DND-41 (cell line): Measurements from ENCODE around the gene PSD2.

Experiments used
- ATAC-seq: fragments of 200-7000 bp; cut with Tn5 transposase; 3 replicates; pipeline ENCODE4 v1.9.1; 2021; ENCODE audit warnings: low read depth; ENCODE audit not compliant: insufficient read depth
- DNase-seq: peaks from one replicate; pipeline ENCODE4 v3.0.0-alpha.2; 2020
- H2AFZ ChIP-seq: 2 replicates; pipeline ENCODE4 v1.6.0; 2012; ENCODE audit warnings: low read depth, low read length
- H3K27ac ChIP-seq: 2 replicates; pipeline ENCODE4 v1.5.1; 2012; ENCODE audit warnings: low read length, inconsistent platforms
- H3K27me3 ChIP-seq: fragments of 200-600 bp; sonication (generic); 2 replicates; pipeline ENCODE4 v1.6.0; 2012; ENCODE audit warnings: low read length, mild to moderate bottlenecking, inconsistent platforms; ENCODE audit not compliant: insufficient read depth, poor library complexity
- H3K36me3 ChIP-seq: 2 replicates; pipeline ENCODE4 v1.5.1; 2012; ENCODE audit warnings: low read length, inconsistent platforms; ENCODE audit not compliant: insufficient read depth
- H3K4me1 ChIP-seq: 2 replicates; pipeline ENCODE4 v1.5.1; 2012; ENCODE audit warnings: mild to moderate bottlenecking, low read length; ENCODE audit not compliant: insufficient read depth
- H3K4me2 ChIP-seq: 2 replicates; pipeline ENCODE4 v1.6.0; 2012; ENCODE audit warnings: mild to moderate bottlenecking, moderate library complexity, low read length, inconsistent platforms; ENCODE audit not compliant: insufficient read depth
- H3K4me3 ChIP-seq, 2 experiments: fragments of 200-600 bp in 1 of 2; shearing (Covaris generic) in 1 of 2; 2 replicates each; pipeline ENCODE4 v1.5.1; 2012 to 2016; ENCODE audit warnings: inconsistent platforms in 2 of 2, low read length in 2 of 2, mild to moderate bottlenecking in 2 of 2, low read depth in 1 of 2, moderate library complexity in 1 of 2
- H3K79me2 ChIP-seq: 2 replicates; pipeline ENCODE4 v1.6.0; 2012; ENCODE audit warnings: low read length, inconsistent platforms; ENCODE audit not compliant: insufficient read depth
- H3K9ac ChIP-seq: 2 replicates; pipeline ENCODE4 v1.6.0; 2012; ENCODE audit warnings: low read depth, mild to moderate bottlenecking, inconsistent platforms, low read length, moderate library complexity
- H3K9me3 ChIP-seq: 2 replicates; pipeline ENCODE4 v1.5.1; 2012; ENCODE audit warnings: low read length, moderate library complexity, mild to moderate bottlenecking, inconsistent platforms; ENCODE audit not compliant: insufficient read depth, severe bottlenecking
- H4K20me1 ChIP-seq: 2 replicates; pipeline ENCODE4 v1.6.0; 2012; ENCODE audit warnings: low read length; ENCODE audit not compliant: insufficient read depth
- CTCF ChIP-seq: IDR thresholded peaks from 2 replicates; pipeline ENCODE4 v1.5.1; 2012; ENCODE audit warnings: borderline replicate concordance, low read length, moderate library complexity, mild to moderate bottlenecking; ENCODE audit not compliant: poor library complexity, severe bottlenecking; ENCODE audit errors: extremely low read depth
- EZH2 ChIP-seq: IDR thresholded peaks from 3 replicates; pipeline ENCODE4 v1.6.1; 2012; ENCODE audit warnings: borderline replicate concordance, low read depth, mild to moderate bottlenecking, moderate library complexity, low read length, inconsistent platforms; ENCODE audit not compliant: severe bottlenecking

PSD2 gene

DNA sequence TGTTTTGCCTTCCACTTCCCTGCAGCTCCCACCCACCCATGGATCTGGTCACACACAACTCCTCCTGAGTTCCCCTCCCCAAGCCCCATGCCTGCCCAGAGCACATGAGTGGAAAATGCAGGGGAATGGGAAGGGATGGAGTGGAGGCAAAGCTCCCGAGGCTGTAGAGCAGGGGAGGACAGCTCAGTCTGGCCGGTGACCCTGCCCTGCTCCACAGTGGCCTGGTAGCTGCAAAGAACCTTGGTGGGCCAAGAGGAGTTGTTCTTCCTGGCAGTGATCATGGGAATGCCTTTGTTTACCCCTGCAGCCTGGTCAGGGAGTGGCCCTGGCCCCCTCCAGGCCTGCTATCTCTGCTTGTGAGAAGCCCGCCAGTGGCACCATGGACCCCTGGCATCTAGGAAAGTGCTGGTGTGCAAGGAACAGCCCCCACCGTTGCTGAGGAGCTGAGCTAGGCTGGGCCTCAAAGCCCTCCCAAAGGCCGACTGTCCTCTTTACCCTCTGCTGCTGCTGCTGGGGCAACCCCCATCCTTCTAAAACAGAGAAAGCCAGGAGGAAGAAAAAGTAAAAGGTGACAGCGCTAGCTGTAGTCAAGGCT lies 60.4 kb downstream of the PSD2 start:
- no peaks in the 10 kb centered on the region for H3K9me3 ChIP-seq
- no peak for DNase-seq
- H2AFZ ChIP-seq = no peak overlapping the region
- no peaks in the 10 kb centered on the region for H4K20me1 ChIP-seq
- no peak overlapping the region for H3K27ac ChIP-seq
- no peak overlapping the region for H3K4me3 ChIP-seq
- H3K27me3 ChIP-seq = peaks cover 30% of the 10 kb centered on the region
- no peaks in the 10 kb centered on the region for H3K4me1 ChIP-seq
- no peak for TF ChIP-seq EZH2
- H3K9ac ChIP-seq = no peak overlapping the region
- no peaks in the 10 kb centered on the region for H3K36me3 ChIP-seq
- H3K79me2 ChIP-seq = no peaks in the 10 kb centered on the region
- ATAC-seq = no peak
- no peak overlapping the region for H3K4me2 ChIP-seq

DNA sequence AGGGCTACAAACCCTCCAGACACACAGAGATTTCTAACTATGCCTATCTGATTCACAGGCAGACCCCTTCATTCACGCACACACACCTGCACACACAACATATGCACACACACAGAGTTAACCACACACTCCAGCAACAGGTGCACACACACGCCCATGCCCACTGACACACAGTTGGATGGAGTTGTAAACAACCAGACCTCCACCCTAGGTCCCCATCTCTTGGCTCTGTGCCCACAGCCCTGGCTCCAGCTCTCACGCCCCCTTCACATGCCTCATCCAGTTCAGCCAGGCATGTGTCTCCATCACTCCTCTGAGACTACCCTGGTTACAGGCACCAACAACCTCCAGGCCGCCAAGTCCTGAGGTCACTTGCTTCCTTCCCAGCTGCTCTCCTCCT lies 61.1 kb downstream of the PSD2 start:
- Histone ChIP-seq H3K4me2 (no peak overlapping the region), H3K4me3 (no peak overlapping the region), H2AFZ (no peak overlapping the region), H3K27ac (no peak overlapping the region), H3K27me3 (peaks cover 30% of the 10 kb centered on the region), H4K20me1 (no peaks in the 10 kb centered on the region), H3K9me3 (no peaks in the 10 kb centered on the region), H3K79me2 (no peaks in the 10 kb centered on the region), H3K4me1 (no peaks in the 10 kb centered on the region), H3K36me3 (no peaks in the 10 kb centered on the region), H3K9ac (no peak overlapping the region)
- DNase-seq (no peak), ATAC-seq (no peak; the same call in 2 of the 3 replicates)
- TF ChIP-seq CTCF (no peak), EZH2 (no peak)

DNA sequence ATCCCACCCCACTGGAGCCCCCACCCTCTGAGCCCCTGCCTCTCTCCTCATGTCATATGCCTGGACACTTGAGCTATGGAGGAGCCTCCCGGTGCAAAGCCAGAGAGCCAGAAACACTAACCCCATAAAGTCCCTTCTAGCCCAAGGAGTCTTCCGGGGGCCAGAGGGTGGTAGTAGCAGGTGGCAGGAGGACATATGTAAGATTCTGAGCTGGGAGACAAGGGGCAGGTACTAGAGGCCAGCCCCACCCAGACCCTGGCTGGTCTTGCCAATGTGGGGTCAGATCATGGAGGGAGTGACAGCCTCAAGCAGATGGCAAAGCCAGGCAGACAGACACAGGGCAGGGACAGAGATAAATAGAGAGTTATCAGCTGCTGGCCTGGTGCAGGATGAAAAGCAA lies 63.4 kb downstream of the PSD2 start:
- H3K4me2 ChIP-seq = no peak overlapping the region
- H3K36me3 ChIP-seq = no peaks in the 10 kb centered on the region
- no peak overlapping the region for H3K9ac ChIP-seq
- H3K27ac ChIP-seq = no peak overlapping the region
- DNase-seq (no peak), ATAC-seq (no peak)
- no peak overlapping the region for H2AFZ ChIP-seq
- TF ChIP-seq EZH2 = no peak
- TF ChIP-seq CTCF = no peak
- H3K9me3 ChIP-seq = no peaks in the 10 kb centered on the region
- no peak overlapping the region for H3K4me3 ChIP-seq
- peaks cover 30% of the 10 kb centered on the region for H3K27me3 ChIP-seq
- H3K79me2 ChIP-seq = no peaks in the 10 kb centered on the region
- no peaks in the 10 kb centered on the region for H4K20me1 ChIP-seq
- H3K4me1 ChIP-seq = no peaks in the 10 kb centered on the region

DNA sequence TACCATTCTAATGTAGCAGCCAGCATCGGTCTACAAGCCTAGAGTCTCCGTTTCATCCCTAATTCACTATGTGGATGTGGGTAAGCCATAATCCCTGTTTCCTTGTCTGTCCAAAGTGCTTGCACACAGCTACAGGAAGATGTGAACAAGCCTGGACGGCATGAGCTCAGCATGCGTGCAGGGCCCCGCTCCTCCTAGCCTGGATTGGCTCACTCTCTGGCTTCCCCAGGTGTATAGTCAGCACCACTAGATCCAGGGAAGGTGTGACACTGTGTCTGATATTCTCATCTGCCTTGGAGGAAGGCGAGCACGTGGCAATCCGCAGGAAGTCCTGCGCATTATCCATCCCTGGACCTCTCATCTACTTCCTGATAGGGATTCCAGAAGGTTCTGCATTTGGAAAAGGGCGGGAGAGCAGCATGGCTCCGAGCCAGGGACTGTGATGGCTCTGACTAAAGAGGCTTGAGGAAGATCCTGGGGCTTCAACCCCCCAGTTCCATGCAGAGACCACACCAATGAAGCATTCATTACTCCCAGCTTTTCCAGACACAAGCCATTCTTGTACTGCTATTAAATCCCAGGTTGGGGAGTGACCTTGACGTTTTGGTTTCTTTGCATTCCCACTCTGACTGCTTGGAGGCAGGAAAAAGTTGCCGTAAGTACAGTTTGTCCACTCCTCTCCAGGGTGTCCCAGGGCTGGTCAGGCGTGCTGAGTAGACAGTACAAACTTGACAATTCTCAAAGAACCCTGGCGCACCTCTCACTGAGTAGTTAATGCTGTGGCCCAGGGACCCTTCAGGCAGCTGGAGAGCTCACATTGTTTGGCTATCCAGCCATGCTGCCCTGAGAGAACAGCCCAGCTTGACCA lies 65.6 kb downstream of the PSD2 start:
- Histone ChIP-seq H3K27ac (no peak overlapping the region), H3K4me3 (no peak overlapping the region), H3K4me2 (no peak overlapping the region), H3K36me3 (no peaks in the 10 kb centered on the region), H3K79me2 (no peaks in the 10 kb centered on the region), H3K27me3 (peaks cover 28% of the 10 kb centered on the region), H4K20me1 (no peaks in the 10 kb centered on the region), H3K9ac (no peak overlapping the region), H3K4me1 (no peaks in the 10 kb centered on the region), H2AFZ (no peak overlapping the region), H3K9me3 (no peaks in the 10 kb centered on the region)
- no peak for ATAC-seq
- DNase-seq = no peak
- no peak for TF ChIP-seq CTCF
- TF ChIP-seq EZH2 = no peak
